ENCODE measurements around the gene NRG3. TPM values are rescaled to one million over a fixed set of nuclear protein-coding genes. Genes with fewer than 3 reads are reported as not detected.

NRG3 gene
- total RNA-seq, 1 donor from 2014 or later = 6.1 TPM

GRCh38 chr10:81928119-81928518, 53.1 kb downstream of the NRG3 start:
- no peak for TF ChIP-seq CTCF (conservative IDR thresholded peaks at IDR 0.05)
- no peak overlapping the region for H3K4me3 Mint-ChIP-seq
- peaks cover 5% of the 10 kb centered on the region for H3K9me3 Mint-ChIP-seq
- H3K27me3 Mint-ChIP-seq = peaks cover 4% of the 10 kb centered on the region
- no peak overlapping the region for H3K27ac Mint-ChIP-seq
- H3K4me1 Mint-ChIP-seq (ENCODE audit: unreplicated experiment) = no peaks in the 10 kb centered on the region
- no peaks in the 10 kb centered on the region for H3K36me3 Mint-ChIP-seq
- DNase-seq (ENCODE audit: extremely low spot score, unreplicated experiment) = no peak

GRCh38 chr10:81943583-81943982, 68.6 kb downstream of the NRG3 start:
- Mint-ChIP-seq H3K27ac (no peak overlapping the region), H3K36me3 (no peaks in the 10 kb centered on the region), H3K9me3 (no peaks in the 10 kb centered on the region), H3K4me3 (no peak overlapping the region), H3K27me3 (peaks cover 3% of the 10 kb centered on the region), H3K4me1 (ENCODE audit: unreplicated experiment) (no peaks in the 10 kb centered on the region)
- DNase-seq (ENCODE audit: extremely low spot score, unreplicated experiment) = no peak
- TF ChIP-seq CTCF (conservative IDR thresholded peaks at IDR 0.05) = no peak

GRCh38 chr10:81944609-81945008, 69.6 kb downstream of the NRG3 start:
- Mint-ChIP-seq H3K4me1 (ENCODE audit: unreplicated experiment) (no peaks in the 10 kb centered on the region), H3K27ac (no peak overlapping the region), H3K4me3 (no peak overlapping the region), H3K9me3 (no peaks in the 10 kb centered on the region), H3K27me3 (peaks cover 3% of the 10 kb centered on the region), H3K36me3 (no peaks in the 10 kb centered on the region)
- DNase-seq (ENCODE audit: extremely low spot score, unreplicated experiment) = no peak
- TF ChIP-seq CTCF (conservative IDR thresholded peaks at IDR 0.05) = no peak

GRCh38 chr10:81949283-81949682, 74.3 kb downstream of the NRG3 start:
- DNase-seq (ENCODE audit: extremely low spot score, unreplicated experiment) = no peak
- Mint-ChIP-seq H3K4me3 (no peak overlapping the region), H3K4me1 (ENCODE audit: unreplicated experiment) (no peaks in the 10 kb centered on the region), H3K27me3 (peaks cover 7% of the 10 kb centered on the region), H3K9me3 (no peaks in the 10 kb centered on the region), H3K27ac (no peak overlapping the region), H3K36me3 (no peaks in the 10 kb centered on the region)
- no peak for TF ChIP-seq CTCF (conservative IDR thresholded peaks at IDR 0.05)

- Mint-ChIP-seq H3K27me3 (peaks cover 7% of the 10 kb centered on the region), H3K4me3 (no peak overlapping the region), H3K27ac (no peak overlapping the region), H3K9me3 (no peaks in the 10 kb centered on the region), H3K4me1 (ENCODE audit: unreplicated experiment) (no peaks in the 10 kb centered on the region), H3K36me3 (no peaks in the 10 kb centered on the region)
- TF ChIP-seq CTCF (conservative IDR thresholded peaks at IDR 0.05) = no peak
- DNase-seq (ENCODE audit: extremely low spot score, unreplicated experiment) = no peak
Observed at GRCh38 chr10:81950358-81950757, 75.4 kb downstream of the NRG3 start.

GRCh38 chr10:81953420-81953819, 78.4 kb downstream of the NRG3 start:
- H3K4me1 Mint-ChIP-seq (ENCODE audit: unreplicated experiment) = no peaks in the 10 kb centered on the region
- no peak for TF ChIP-seq CTCF (conservative IDR thresholded peaks at IDR 0.05)
- peaks cover 17% of the 10 kb centered on the region for H3K27me3 Mint-ChIP-seq
- no peak overlapping the region for H3K27ac Mint-ChIP-seq
- H3K4me3 Mint-ChIP-seq = no peak overlapping the region
- H3K36me3 Mint-ChIP-seq = no peaks in the 10 kb centered on the region
- no peak for DNase-seq (ENCODE audit: extremely low spot score, unreplicated experiment)
- no peaks in the 10 kb centered on the region for H3K9me3 Mint-ChIP-seq

Data from type B pancreatic cell (in vitro differentiated cells).